NAMALWA (cell line): Measurements from ENCODE around the gene CABYR.

Experiments
- DNase-seq: peaks from one replicate; pipeline ENCODE4 v3.0.0-alpha.2; 2015; ENCODE audit warnings: low spot score

The CABYR gene

GRCh38 chr18:24195296-24196053 lies 56.6 kb downstream of the CABYR start:
- DNase-seq: no peak

GRCh38 chr18:24196764-24197163 lies 57.9 kb downstream of the CABYR start:
- DNase-seq: no peak

GRCh38 chr18:24197412-24197811 lies 58.5 kb downstream of the CABYR start:
- DNase-seq: no peak

- no peak for DNase-seq
Observed at GRCh38 chr18:24198461-24198860, 59.6 kb downstream of the CABYR start.

GRCh38 chr18:24199372-24199962 lies 60.6 kb downstream of the CABYR start:
- no peak for DNase-seq

- DNase-seq: no peak
Observed at GRCh38 chr18:24200494-24201290, 61.8 kb downstream of the CABYR start.

GRCh38 chr18:24201699-24202687 lies 63.1 kb downstream of the CABYR start:
- DNase-seq: no peak

- no peak for DNase-seq
Observed at GRCh38 chr18:24204904-24205303, 66.0 kb downstream of the CABYR start.

- no peak for DNase-seq
Observed at GRCh38 chr18:24208270-24209035, 69.6 kb downstream of the CABYR start.

- DNase-seq: no peak
Observed at GRCh38 chr18:24209558-24209957, 70.7 kb downstream of the CABYR start.
